ENCODE results near the gene MCC.

DNA sequence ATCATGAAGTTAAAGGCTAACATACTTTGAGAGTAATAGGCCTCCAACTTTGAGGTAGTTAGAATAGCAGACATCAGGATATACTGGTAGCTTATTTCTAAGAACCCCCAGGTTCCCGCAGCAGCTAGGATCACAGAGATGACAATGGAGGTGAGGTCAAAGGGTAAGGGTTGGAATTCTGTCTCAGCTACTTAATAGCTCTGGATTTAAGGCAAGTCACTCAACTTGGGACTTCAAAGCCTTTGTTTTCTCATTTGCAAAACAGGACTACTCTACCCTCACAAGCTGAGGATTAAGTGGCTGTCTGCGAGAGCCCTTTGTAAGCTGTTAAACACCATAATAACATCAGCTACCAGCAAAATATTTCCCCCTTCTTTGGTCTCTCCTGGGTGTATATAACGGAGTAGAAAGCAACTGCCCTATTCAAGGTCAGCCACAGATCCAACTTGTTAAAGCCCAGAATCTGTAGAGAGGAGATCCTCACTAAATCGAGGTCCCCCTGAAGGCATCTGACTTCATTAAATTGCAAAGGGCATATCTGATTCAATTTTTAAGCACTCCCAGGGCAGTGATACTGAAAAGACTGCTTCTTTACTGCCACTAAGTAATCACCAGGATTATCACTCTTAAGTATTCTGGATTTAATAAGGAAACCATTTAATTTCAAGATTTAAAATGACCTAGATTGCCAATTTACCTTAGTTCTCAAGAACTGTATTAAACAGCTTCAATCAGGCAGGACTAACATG is 407.0 kb downstream of the MCC start:
- TF ChIP-seq EZH2 (IDR thresholded peaks at IDR 0.05) (no peak), EZH2phosphoT487 (IDR thresholded peaks at IDR 0.05) (peak; percentile 64)
- TF ChIP-seq, protein P1, sequence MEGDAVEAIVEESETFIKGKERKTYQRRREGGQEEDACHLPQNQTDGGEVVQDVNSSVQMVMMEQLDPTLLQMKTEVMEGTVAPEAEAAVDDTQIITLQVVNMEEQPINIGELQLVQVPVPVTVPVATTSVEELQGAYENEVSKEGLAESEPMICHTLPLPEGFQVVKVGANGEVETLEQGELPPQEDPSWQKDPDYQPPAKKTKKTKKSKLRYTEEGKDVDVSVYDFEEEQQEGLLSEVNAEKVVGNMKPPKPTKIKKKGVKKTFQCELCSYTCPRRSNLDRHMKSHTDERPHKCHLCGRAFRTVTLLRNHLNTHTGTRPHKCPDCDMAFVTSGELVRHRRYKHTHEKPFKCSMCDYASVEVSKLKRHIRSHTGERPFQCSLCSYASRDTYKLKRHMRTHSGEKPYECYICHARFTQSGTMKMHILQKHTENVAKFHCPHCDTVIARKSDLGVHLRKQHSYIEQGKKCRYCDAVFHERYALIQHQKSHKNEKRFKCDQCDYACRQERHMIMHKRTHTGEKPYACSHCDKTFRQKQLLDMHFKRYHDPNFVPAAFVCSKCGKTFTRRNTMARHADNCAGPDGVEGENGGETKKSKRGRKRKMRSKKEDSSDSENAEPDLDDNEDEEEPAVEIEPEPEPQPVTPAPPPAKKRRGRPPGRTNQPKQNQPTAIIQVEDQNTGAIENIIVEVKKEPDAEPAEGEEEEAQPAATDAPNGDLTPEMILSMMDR (IDR thresholded peaks at IDR 0.05) = no peak
